Measurements from ENCODE around the gene RNF141. TPM values are rescaled to one million over a fixed set of nuclear protein-coding genes. Genes with fewer than 3 reads are reported as not detected.

Gene RNF141
- polyA plus RNA-seq, 1 of the 3 experiments (the other 2 are of a cell fraction), result 6.9 TPM

DNA sequence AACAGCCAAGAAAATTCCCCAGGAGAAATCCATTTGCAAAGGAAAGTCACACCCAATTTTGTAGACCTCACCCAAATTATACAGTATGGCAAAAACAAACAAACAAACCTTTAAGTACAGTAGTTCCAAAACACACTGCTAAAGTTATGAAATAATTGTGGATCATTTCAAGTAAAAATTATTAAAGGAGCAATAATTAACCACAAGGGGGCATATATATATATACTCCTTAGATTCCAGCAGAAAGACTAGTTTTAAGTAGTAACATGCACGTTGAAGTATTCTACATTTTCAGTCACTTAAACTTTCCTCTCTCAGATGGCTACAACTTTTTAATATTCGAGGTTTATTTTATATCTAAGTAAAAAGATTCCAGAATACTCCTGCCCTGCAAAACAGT, 26.8 kb downstream of the RNF141 start (continued):
- no peak for TF ChIP-seq NRF1 (IDR thresholded peaks at IDR 0.05; ENCODE audit: low read depth, low read length)
- TF ChIP-seq, protein P1, sequence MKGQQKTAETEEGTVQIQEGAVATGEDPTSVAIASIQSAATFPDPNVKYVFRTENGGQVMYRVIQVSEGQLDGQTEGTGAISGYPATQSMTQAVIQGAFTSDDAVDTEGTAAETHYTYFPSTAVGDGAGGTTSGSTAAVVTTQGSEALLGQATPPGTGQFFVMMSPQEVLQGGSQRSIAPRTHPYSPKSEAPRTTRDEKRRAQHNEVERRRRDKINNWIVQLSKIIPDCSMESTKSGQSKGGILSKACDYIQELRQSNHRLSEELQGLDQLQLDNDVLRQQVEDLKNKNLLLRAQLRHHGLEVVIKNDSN (IDR thresholded peaks at IDR 0.05; ENCODE audit: borderline replicate concordance, low read depth), result no peak
- no peak for TF ChIP-seq SIN3A (IDR thresholded peaks at IDR 0.05; ENCODE audit: borderline replicate concordance, low read depth, low read length)
- TF ChIP-seq TAF1 (IDR thresholded peaks at IDR 0.05; ENCODE audit: borderline replicate concordance, low read depth, low read length), result no peak
- TF ChIP-seq EP300 (IDR thresholded peaks at IDR 0.05; ENCODE audit: borderline replicate concordance in 1 of 2, low read depth in 1 of 2, low read length in 1 of 2), result no peak
- TF ChIP-seq MXI1 (IDR thresholded peaks at IDR 0.05; ENCODE audit: low read depth, low read length), result no peak
- TF ChIP-seq, protein P2, sequence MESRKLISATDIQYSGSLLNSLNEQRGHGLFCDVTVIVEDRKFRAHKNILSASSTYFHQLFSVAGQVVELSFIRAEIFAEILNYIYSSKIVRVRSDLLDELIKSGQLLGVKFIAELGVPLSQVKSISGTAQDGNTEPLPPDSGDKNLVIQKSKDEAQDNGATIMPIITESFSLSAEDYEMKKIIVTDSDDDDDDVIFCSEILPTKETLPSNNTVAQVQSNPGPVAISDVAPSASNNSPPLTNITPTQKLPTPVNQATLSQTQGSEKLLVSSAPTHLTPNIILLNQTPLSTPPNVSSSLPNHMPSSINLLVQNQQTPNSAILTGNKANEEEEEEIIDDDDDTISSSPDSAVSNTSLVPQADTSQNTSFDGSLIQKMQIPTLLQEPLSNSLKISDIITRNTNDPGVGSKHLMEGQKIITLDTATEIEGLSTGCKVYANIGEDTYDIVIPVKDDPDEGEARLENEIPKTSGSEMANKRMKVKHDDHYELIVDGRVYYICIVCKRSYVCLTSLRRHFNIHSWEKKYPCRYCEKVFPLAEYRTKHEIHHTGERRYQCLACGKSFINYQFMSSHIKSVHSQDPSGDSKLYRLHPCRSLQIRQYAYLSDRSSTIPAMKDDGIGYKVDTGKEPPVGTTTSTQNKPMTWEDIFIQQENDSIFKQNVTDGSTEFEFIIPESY (IDR thresholded peaks at IDR 0.05; ENCODE audit: borderline replicate concordance, low read depth), result no peak
- TF ChIP-seq MEF2A (IDR thresholded peaks at IDR 0.05; ENCODE audit: borderline replicate concordance, low read depth), result no peak

DNA sequence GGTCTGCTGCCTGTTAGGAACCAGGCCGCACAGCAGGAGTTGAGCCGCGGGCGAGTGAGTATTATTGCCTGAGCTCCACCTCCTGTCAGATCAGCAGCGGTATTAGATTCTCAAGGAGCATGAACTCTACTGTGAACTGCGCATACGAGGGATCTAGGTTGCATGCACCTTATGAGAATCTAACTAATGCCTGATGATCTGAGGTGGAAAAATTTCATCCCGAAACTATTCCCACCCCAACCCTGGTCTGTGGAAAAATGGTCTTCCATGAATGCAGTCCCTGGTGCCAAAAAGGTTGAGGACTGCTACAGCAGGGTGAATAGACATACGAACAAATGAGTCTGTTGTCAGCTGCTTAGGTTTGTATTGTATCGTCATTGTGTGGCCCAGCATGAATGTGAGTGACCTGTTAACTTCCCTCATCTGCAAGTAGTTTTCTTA, 29.8 kb downstream of the RNF141 start:
- Histone ChIP-seq H3F3A (replicated peaks; ENCODE audit: insufficient read depth) (no peaks in the 10 kb centered on the region), H3K9me2 (no peaks in the 10 kb centered on the region), H3K27me3 (ENCODE audit: insufficient read depth) (no peaks in the 10 kb centered on the region), H3K4me2 (no peak overlapping the region), H2AFZ (ENCODE audit: low read depth) (no peak overlapping the region), H3K79me2 (ENCODE audit: insufficient read depth) (no peaks in the 10 kb centered on the region), H3K9me3 (no peaks in the 10 kb centered on the region), H3K4me3 (ENCODE audit: low read depth in 2 of 2, low read length in 1 of 2) (no peak overlapping the region), H3K4me1 (ENCODE audit: control insufficient read depth in 1 of 2, insufficient read depth in 2 of 2, low read depth in 1 of 2, low read length in 1 of 2) (peaks cover 0 to 9% of the 10 kb centered on the region in 2 experiments; a peak in 1 of 4 replicates), H3K9ac (no peak overlapping the region), H3K36me3 (replicated peaks in 1 of 2; ENCODE audit: control insufficient read depth in 1 of 2, insufficient read depth in 2 of 2, low read length in 1 of 2) (peaks cover 0 to 17% of the 10 kb centered on the region in 2 experiments), H3K27ac (ENCODE audit: low read depth in 2 of 2, low read length in 1 of 2) (no peak overlapping the region), H4K20me1 (ENCODE audit: insufficient read depth) (no peaks in the 10 kb centered on the region)
- CTCF ChIA-PET, result interaction anchor here (0.9 to 2.3 kb wide), 3 partner anchors 20 to 225 kb away, joined by 3 to 8 read pairs (median 4); no protein-coding TSS in a partner anchor
- WGBS (ENCODE audit: low lambda C conversion rate), result 87% methylated on average over 10 of the region's 10 CpGs
- POLR2A ChIA-PET, result no interaction called here
- no peak for DNase-seq
- no peak for TF ChIP-seq SIN3A (IDR thresholded peaks at IDR 0.05; ENCODE audit: borderline replicate concordance, low read depth, low read length)
- TF ChIP-seq FOXJ3 (CRISPR knock-in tag; IDR thresholded peaks at IDR 0.05), result no peak
- no peak for TF ChIP-seq FOXM1 (IDR thresholded peaks at IDR 0.05; ENCODE audit: low read depth)
- no peak for TF ChIP-seq SMC3 (IDR thresholded peaks at IDR 0.05; ENCODE audit: low read depth, low read length)
- no peak for TF ChIP-seq ELF1 (IDR thresholded peaks at IDR 0.05)
- TF ChIP-seq JUND (IDR thresholded peaks at IDR 0.05), result no peak
- TF ChIP-seq RCOR1 (IDR thresholded peaks at IDR 0.05; ENCODE audit: low read length), result no peak
- TF ChIP-seq RXRA (IDR thresholded peaks at IDR 0.05; ENCODE audit: borderline replicate concordance, low read depth), result no peak
- no peak for TF ChIP-seq TCF12 (IDR thresholded peaks at IDR 0.05)
- no peak for TF ChIP-seq EP300 (IDR thresholded peaks at IDR 0.05; ENCODE audit: borderline replicate concordance in 1 of 2, low read depth in 1 of 2, low read length in 1 of 2)
- TF ChIP-seq, protein P3, sequence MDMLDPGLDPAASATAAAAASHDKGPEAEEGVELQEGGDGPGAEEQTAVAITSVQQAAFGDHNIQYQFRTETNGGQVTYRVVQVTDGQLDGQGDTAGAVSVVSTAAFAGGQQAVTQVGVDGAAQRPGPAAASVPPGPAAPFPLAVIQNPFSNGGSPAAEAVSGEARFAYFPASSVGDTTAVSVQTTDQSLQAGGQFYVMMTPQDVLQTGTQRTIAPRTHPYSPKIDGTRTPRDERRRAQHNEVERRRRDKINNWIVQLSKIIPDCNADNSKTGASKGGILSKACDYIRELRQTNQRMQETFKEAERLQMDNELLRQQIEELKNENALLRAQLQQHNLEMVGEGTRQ (IDR thresholded peaks at IDR 0.05; ENCODE audit: borderline replicate concordance, low read depth, low read length), result no peak
- TF ChIP-seq, protein P4, sequence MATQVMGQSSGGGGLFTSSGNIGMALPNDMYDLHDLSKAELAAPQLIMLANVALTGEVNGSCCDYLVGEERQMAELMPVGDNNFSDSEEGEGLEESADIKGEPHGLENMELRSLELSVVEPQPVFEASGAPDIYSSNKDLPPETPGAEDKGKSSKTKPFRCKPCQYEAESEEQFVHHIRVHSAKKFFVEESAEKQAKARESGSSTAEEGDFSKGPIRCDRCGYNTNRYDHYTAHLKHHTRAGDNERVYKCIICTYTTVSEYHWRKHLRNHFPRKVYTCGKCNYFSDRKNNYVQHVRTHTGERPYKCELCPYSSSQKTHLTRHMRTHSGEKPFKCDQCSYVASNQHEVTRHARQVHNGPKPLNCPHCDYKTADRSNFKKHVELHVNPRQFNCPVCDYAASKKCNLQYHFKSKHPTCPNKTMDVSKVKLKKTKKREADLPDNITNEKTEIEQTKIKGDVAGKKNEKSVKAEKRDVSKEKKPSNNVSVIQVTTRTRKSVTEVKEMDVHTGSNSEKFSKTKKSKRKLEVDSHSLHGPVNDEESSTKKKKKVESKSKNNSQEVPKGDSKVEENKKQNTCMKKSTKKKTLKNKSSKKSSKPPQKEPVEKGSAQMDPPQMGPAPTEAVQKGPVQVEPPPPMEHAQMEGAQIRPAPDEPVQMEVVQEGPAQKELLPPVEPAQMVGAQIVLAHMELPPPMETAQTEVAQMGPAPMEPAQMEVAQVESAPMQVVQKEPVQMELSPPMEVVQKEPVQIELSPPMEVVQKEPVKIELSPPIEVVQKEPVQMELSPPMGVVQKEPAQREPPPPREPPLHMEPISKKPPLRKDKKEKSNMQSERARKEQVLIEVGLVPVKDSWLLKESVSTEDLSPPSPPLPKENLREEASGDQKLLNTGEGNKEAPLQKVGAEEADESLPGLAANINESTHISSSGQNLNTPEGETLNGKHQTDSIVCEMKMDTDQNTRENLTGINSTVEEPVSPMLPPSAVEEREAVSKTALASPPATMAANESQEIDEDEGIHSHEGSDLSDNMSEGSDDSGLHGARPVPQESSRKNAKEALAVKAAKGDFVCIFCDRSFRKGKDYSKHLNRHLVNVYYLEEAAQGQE (IDR thresholded peaks at IDR 0.05; ENCODE audit: low read depth, low read length), result no peak
- TF ChIP-seq TEAD4 (IDR thresholded peaks at IDR 0.05; ENCODE audit: borderline replicate concordance, insufficient read depth), result no peak
- no peak for TF ChIP-seq TAF1 (IDR thresholded peaks at IDR 0.05; ENCODE audit: borderline replicate concordance, low read depth, low read length)
- TF ChIP-seq, protein P2 (IDR thresholded peaks at IDR 0.05; ENCODE audit: borderline replicate concordance, low read depth), result no peak
- TF ChIP-seq, protein P5, sequence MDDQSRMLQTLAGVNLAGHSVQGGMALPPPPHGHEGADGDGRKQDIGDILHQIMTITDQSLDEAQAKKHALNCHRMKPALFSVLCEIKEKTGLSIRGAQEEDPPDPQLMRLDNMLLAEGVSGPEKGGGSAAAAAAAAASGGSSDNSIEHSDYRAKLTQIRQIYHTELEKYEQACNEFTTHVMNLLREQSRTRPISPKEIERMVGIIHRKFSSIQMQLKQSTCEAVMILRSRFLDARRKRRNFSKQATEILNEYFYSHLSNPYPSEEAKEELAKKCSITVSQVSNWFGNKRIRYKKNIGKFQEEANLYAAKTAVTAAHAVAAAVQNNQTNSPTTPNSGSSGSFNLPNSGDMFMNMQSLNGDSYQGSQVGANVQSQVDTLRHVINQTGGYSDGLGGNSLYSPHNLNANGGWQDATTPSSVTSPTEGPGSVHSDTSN (IDR thresholded peaks at IDR 0.05), result no peak

Data from SK-N-SH (cell line).